Endothelial cell of umbilical vein (primary cell): ENCODE data around the gene BANK1. TPM values are rescaled to one million over a fixed set of nuclear protein-coding genes. Genes with fewer than 3 reads are reported as not detected.

Experiments used
- BruUV-seq: library from RNA; stranded (reverse); fragments of 400-500 nt; replicated peaks from 2 replicates; lab custom pipeline; 2021; lab: Mats Ljungman, UMichigan
- CTCF ChIA-PET: fragments of 300-600, 350-600 bp; sonication (Branson Sonifier 250); formaldehyde crosslinking; loops from one replicate; lab custom pipeline; 2021; ENCODE audit warnings: antibody characterized with exemption, inconsistent platforms; lab: Charles Lee
- POLR2A ChIA-PET: fragments of 300-600, 350-600 bp; sonication (Branson Sonifier 250); formaldehyde crosslinking; loops from one replicate; lab custom pipeline; 2021; ENCODE audit warnings: antibody characterized with exemption, inconsistent platforms; lab: Charles Lee
- DNase-seq: peaks from one replicate; pipeline ENCODE4 v3.0.0-alpha.2; 2011; ENCODE audit warnings: low read depth, low spot score
- FAIRE-seq: peaks from 2 replicates; lab custom pipeline; 2011; peaks lifted over from hg19 to GRCh38; lab: Jason Lieb, UNC
- H2AFZ ChIP-seq: 2 replicates; pipeline ENCODE4 v1.6.0; 2012; ENCODE audit warnings: low read depth, low read length, control low read depth, inconsistent platforms
- H3K27ac ChIP-seq: 2 replicates; pipeline ENCODE4 v1.5.1; 2011; ENCODE audit warnings: low read depth, mild to moderate bottlenecking, control low read depth, low read length, moderate library complexity; ENCODE audit not compliant: insufficient read depth
- H3K27me3 ChIP-seq, 2 experiments: 2 replicates each; pipeline versions ENCODE4 v1.6.0 to v1.6.1; 2011; ENCODE audit warnings: low read length in 2 of 2, mixed read lengths in 1 of 2; ENCODE audit not compliant: control insufficient read depth in 2 of 2, insufficient read depth in 2 of 2
- H3K36me3 ChIP-seq, 2 experiments: 2 replicates in 1 of 2; 3 replicates in 1 of 2; pipeline ENCODE4 v1.5.1; 2011; ENCODE audit warnings: low read length in 2 of 2, mild to moderate bottlenecking in 1 of 2, moderate library complexity in 1 of 2; ENCODE audit not compliant: control insufficient read depth in 2 of 2, insufficient read depth in 2 of 2; ENCODE audit errors: extremely low read depth in 1 of 2
- H3K4me1 ChIP-seq: 3 replicates; pipeline ENCODE4 v1.5.1; 2011; ENCODE audit warnings: mild to moderate bottlenecking, low read length; ENCODE audit not compliant: control insufficient read depth, insufficient read depth; ENCODE audit errors: extremely low read depth
- H3K4me2 ChIP-seq: 2 replicates; pipeline ENCODE4 v1.6.1; 2011; ENCODE audit warnings: low read length, control low read depth, mixed read lengths; ENCODE audit not compliant: insufficient read depth
- H3K4me3 ChIP-seq, 3 experiments: fragments of 200-600 bp in 1 of 3; sonication (generic), shearing (Covaris generic) in 1 of 3; replicated peaks in 1 of 3; 2 replicates each; pipeline ENCODE4 v1.5.1; 2011 to 2016; ENCODE audit warnings: control low read depth in 3 of 3, low read length in 3 of 3, mild to moderate bottlenecking in 2 of 3, inconsistent platforms in 1 of 3, low read depth in 1 of 3, moderate library complexity in 1 of 3; ENCODE audit not compliant: insufficient read depth in 1 of 3
- H3K79me2 ChIP-seq: 2 replicates; pipeline ENCODE4 v1.6.0; 2012; ENCODE audit warnings: low read length, inconsistent platforms; ENCODE audit not compliant: control insufficient read depth, insufficient read depth
- H3K9ac ChIP-seq: replicated peaks from 2 replicates; pipeline ENCODE3; 2011; ENCODE audit warnings: low read length, control low read depth; ENCODE audit not compliant: insufficient read depth; ENCODE audit errors: extremely low read depth
- H3K9me1 ChIP-seq: replicated peaks from 3 replicates; pipeline ENCODE4 v1.6.0; 2011; ENCODE audit warnings: mild to moderate bottlenecking, low read length; ENCODE audit not compliant: control insufficient read depth, insufficient read depth; ENCODE audit errors: extremely low read depth
- H3K9me3 ChIP-seq: replicated peaks from 2 replicates; pipeline ENCODE4 v1.5.1; 2012; ENCODE audit warnings: low read length, inconsistent platforms; ENCODE audit not compliant: control insufficient read depth, insufficient read depth
- H4K20me1 ChIP-seq: replicated peaks from 2 replicates; pipeline ENCODE3; 2011; ENCODE audit warnings: mild to moderate bottlenecking, low read length; ENCODE audit not compliant: control insufficient read depth, insufficient read depth; ENCODE audit errors: extremely low read depth
- CTCF ChIP-seq, 2 donors: IDR thresholded peaks; 1 replicate in 1 of 2; 2 replicates in 1 of 2; pipeline ENCODE4 v1.5.1; 2011; ENCODE audit warnings: low read length in 2 of 2, mild to moderate bottlenecking in 2 of 2, moderate library complexity in 2 of 2, control low read depth in 1 of 2, inconsistent platforms in 1 of 2, low read depth in 1 of 2; ENCODE audit not compliant: insufficient read depth in 1 of 2; ENCODE audit errors: extremely low read depth in 1 of 2
- EZH2 ChIP-seq: IDR thresholded peaks from 2 replicates; pipeline ENCODE4 v1.6.1; 2012; ENCODE audit warnings: borderline replicate concordance, low read depth, mild to moderate bottlenecking, moderate library complexity, low read length, inconsistent platforms; ENCODE audit not compliant: severe bottlenecking
- FOS ChIP-seq: IDR thresholded peaks from 2 replicates; pipeline ENCODE4 v1.6.1; 2011; ENCODE audit warnings: mild to moderate bottlenecking, low read length, moderate library complexity, borderline replicate concordance; ENCODE audit not compliant: insufficient read depth
- GATA2 ChIP-seq: IDR thresholded peaks from 2 replicates; pipeline ENCODE4 v1.7.0; 2011; ENCODE audit warnings: low read depth, mild to moderate bottlenecking, moderate library complexity, mixed read lengths, low read length; ENCODE audit not compliant: insufficient read length, insufficient read depth
- JUN ChIP-seq: IDR thresholded peaks from 2 replicates; pipeline ENCODE4 v1.6.1; 2011; ENCODE audit warnings: borderline replicate concordance, low read depth; ENCODE audit not compliant: insufficient read length, insufficient read depth
- MYC ChIP-seq: IDR thresholded peaks from one replicate; pipeline ENCODE4 v1.6.1; 2011; ENCODE audit warnings: mild to moderate bottlenecking, low read depth, low read length
- POLR2A ChIP-seq: IDR thresholded peaks from 2 replicates; pipeline ENCODE4 v1.6.1; 2012; ENCODE audit warnings: low read depth, mild to moderate bottlenecking, control low read depth, low read length
- POLR2AphosphoS5 ChIP-seq: IDR thresholded peaks from 2 replicates; pipeline ENCODE4 v1.6.1; 2012; ENCODE audit warnings: low read depth, mild to moderate bottlenecking, control low read depth, low read length, moderate library complexity; ENCODE audit not compliant: insufficient read depth
- dilution Hi-C: fragments of 300-500 bp; cut with MboI; formaldehyde crosslinking; loops from one replicate; pipeline ENCODE4 v1.15.0; 2019; ENCODE audit warnings: low sequenced_read_pairs; ENCODE audit not compliant: extremely low pct_ligation_motif_present
- intact Hi-C: fragments of 100-400 bp; cut with micrococcal nuclease; formaldehyde crosslinking; loops from one replicate; pipeline ENCODE4 v1.10.0; 2022
- polyA plus RNA-seq, 4 experiments: library from polyadenylated mRNA; depleted of rRNA in 3 of 4; stranded (reverse) in 3 of 4; unstranded in 1 of 4; fragments of >200 nt; gene quantifications; 2 replicates each; pipeline versions ENCODE4 v1.2.1 to v1.2.3, GENCODE V29; 2011 to 2012; ENCODE audit warnings: missing spikeins in 1 of 4
- total RNA-seq: library from RNA; stranded (reverse); gene quantifications from 2 replicates; pipeline ENCODE4 v1.2.3, GENCODE V29; 2021
- TF ChIP-seq, protein P1 (sequence below): IDR thresholded peaks from 2 replicates; pipeline ENCODE4 v1.6.1; 2011; ENCODE audit not compliant: insufficient read depth, insufficient read length

BANK1 gene
- total and polyA plus RNA-seq, 2 donors (not counting 3 experiments of a cell fraction or from before 2014, with no cell fraction given), result 0.29 to 0.32 TPM

GRCh38 chr4:102036016-102036415 lies 245.5 kb downstream of the BANK1 start:
- no TSS peak for BruUV-seq
- H3K36me3 ChIP-seq, result no peaks in the 10 kb centered on the region
- intact Hi-C loops, result no loop called here
- no peak overlapping the region for H3K4me2 ChIP-seq
- no peaks in the 10 kb centered on the region for H4K20me1 ChIP-seq
- ChIA-PET CTCF (no interaction called here), POLR2A (no interaction called here)
- H3K9me1 ChIP-seq, result no peaks in the 10 kb centered on the region
- H3K27ac ChIP-seq, result no peak overlapping the region
- H3K27me3 ChIP-seq, result no peaks in the 10 kb centered on the region
- TF ChIP-seq, protein P1, sequence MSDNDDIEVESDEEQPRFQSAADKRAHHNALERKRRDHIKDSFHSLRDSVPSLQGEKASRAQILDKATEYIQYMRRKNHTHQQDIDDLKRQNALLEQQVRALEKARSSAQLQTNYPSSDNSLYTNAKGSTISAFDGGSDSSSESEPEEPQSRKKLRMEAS, result no peak
- TF ChIP-seq JUN, result no peak
- no peak for TF ChIP-seq POLR2A
- TF ChIP-seq POLR2AphosphoS5, result no peak
- no peak for TF ChIP-seq MYC
- TF ChIP-seq FOS, result no peak
- no peak for TF ChIP-seq GATA2
- no peak for TF ChIP-seq CTCF (IDR thresholded peaks at IDR 0.05; ENCODE audit: extremely low read depth in 1 of 2, insufficient read depth in 1 of 2, low read depth in 1 of 2, low read length in 2 of 2)
- no peak for TF ChIP-seq EZH2
- no peaks in the 10 kb centered on the region for H3K9me3 ChIP-seq
- H3K4me1 ChIP-seq, result no peaks in the 10 kb centered on the region
- H2AFZ ChIP-seq, result no peak overlapping the region
- no peak overlapping the region for H3K4me3 ChIP-seq
- no peak for FAIRE-seq
- dilution Hi-C loops, result no loop called here
- no peaks in the 10 kb centered on the region for H3K79me2 ChIP-seq
- no peak overlapping the region for H3K9ac ChIP-seq
- DNase-seq, result no peak
